HG03342 (cell line): ENCODE data around the gene OPRM1.
A peak's percentile ranks its signal among the peaks of the same experiment; 100 is the strongest.
"Not testable (repeated sequence)": the region's sequence is repeated elsewhere in the genome, so short reads cannot be mapped to it uniquely, and the experiment has no call there.

Source experiments
- ATAC-seq: cut with Tn5 transposase; IDR thresholded peaks from one replicate; pipeline ENCODE4 v1.9.1; 2021; ENCODE audit warnings: mild to moderate bottlenecking, moderate library complexity; ENCODE audit not compliant: unreplicated experiment

Gene OPRM1

DNA sequence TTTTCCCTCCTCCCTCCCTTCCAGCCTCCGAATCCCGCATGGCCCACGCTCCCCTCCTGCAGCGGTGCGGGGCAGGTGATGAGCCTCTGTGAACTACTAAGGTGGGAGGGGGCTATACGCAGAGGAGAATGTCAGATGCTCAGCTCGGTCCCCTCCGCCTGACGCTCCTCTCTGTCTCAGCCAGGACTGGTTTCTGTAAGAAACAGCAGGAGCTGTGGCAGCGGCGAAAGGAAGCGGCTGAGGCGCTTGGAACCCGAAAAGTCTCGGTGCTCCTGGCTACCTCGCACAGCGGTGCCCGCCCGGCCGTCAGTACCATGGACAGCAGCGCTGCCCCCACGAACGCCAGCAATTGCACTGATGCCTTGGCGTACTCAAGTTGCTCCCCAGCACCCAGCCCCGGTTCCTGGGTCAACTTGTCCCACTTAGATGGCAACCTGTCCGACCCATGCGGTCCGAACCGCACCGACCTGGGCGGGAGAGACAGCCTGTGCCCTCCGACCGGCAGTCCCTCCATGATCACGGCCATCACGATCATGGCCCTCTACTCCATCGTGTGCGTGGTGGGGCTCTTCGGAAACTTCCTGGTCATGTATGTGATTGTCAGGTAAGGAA lies at the start of gene OPRM1:
TSS of gene OPRM1 (plus strand) at position 10 of the 612 bp plus-strand sequence. CDS start at position 315, 305 bp downstream.
- ATAC-seq: peak; percentile 58

GRCh38 chr6:153989989-153990388 lies 49.1 kb upstream of the OPRM1 start:
- ATAC-seq: no peak

GRCh38 chr6:153994004-153994403 lies 45.0 kb upstream of the OPRM1 start:
- ATAC-seq: no peak

GRCh38 chr6:153994811-153995210 lies 44.2 kb upstream of the OPRM1 start:
- no peak for ATAC-seq

GRCh38 chr6:153997221-153997620 lies 41.8 kb upstream of the OPRM1 start:
- no peak for ATAC-seq

DNA sequence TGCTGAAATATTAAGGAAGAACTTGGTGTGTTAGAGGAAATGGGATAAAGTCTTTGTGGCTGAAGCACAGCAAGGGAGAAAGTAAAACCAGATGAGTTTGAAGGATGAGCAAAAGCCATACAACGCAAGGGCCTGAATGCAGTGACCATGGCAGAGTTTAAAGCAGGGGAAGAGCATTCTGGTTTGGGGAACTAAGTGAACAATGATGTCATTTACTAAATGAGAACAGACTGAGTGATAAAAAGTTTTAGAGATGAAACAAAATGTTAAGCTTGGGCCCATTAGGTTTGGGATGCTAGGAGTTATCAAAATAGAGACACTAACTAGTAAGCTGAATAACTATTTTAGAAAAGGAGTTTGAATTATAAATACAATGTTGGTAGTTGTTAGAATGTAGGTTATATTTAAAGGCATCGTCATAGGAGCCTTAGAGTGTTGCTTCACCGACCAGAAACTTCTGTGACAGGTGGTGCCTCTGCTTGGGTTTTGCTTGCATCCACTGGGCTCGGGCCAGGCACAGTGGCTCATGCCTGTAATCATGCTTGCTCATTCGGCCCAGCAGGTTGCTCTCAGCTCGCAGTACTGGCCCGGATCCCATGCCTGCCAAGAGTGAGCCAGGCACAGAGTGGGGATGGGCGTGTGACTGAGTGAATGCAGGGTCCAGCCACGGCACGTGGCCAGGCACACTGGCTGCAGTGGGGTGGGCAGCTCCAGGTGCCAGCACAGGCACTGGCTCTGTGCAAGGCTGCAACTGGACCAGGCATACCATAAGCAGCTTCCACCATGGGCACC lies 37.4 kb upstream of the OPRM1 start:
- no peak for ATAC-seq

DNA sequence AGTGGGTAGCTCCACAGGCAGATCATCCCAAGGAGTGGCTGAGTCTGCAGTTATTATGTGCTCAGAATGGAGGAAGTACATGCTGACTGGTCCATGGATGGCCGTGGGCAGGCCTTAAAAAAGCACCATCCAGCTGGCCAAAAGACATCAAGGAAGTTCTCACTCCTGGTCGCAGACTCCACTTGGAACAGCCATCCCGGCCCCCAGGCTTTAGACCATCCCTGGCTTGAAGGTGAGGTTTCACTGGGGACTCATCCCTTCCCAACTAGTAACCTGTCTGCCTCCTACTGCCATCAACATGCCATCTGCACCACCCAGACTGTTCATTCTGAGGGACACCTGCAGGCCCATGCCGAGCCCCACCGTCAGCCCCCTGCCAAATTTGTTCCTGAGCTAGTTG lies 36.1 kb upstream of the OPRM1 start:
- ATAC-seq: no peak

DNA sequence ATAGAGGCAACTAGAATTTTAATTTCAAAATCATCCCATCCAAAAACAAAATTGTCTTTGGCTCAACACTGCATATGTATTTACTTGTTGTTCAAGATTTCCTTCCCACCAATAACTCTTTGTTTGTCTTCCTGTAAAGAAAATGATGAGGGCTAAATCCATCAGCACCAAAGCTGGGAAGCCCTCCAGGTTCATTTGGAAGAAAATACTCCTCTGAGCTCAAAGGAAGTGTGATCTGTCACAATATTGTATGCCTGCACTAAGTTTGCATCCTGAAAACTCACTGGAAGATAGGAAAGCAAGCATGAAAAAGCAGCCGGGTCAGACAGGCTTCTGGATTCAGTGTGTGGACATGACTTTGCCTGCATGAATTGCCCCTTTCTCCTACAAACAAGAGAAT lies 28.7 kb upstream of the OPRM1 start:
- no peak for ATAC-seq

DNA sequence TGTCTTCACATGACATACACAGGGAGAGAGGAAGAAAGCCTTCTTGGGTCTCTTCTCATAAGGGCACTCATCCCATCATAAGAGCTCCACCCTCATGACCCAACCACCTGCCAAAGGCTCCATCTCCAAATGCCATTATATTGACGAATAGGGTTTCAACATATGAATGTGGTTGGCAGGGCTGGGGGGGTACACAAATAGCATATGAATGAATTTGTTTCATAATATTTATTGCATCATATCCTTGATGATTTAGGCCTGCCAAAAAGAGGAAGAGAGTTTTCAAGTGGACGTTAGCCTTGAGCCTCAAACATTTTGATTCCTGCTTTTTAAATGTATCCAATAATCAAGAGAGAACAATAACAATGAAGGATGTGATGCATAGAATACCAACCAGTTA lies 26.2 kb upstream of the OPRM1 start:
- ATAC-seq: no peak

DNA sequence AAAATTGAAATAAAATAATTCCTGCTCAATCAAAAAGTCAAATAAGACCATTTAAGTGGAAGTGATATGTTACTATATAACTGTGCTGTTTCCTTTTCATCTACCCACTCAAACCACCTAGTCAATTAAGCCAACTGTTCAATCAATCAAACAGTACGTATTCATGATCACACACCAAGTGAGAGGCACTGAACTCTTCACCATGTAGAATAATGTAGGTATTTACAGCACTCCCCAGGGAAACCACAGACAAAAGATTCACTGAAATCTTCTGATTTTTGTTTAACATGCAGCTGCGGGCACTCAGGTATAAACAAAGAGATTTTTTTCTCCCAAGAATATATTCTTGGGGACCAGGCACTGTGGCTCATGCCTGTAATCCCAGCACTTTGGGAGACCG lies 21.3 kb upstream of the OPRM1 start:
- no peak for ATAC-seq

DNA sequence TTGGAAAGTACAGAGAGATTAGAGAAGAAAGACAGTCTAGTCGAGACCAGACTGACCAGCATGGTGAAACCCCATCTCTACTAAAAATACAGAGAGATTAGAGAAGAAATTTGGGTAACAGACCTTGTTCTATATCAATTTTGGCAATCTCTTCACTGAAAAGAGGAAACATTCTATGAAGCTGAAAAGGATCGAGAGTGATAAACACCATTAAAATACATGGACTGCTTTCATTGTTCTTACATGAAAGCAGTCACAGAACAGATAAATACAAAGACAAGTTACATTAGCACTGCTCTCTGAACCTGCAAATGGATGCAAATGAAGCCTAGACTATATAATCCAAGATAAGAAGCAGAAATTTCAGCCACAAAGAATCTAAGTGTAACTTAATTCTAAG lies 8.4 kb upstream of the OPRM1 start:
- no peak for ATAC-seq

DNA sequence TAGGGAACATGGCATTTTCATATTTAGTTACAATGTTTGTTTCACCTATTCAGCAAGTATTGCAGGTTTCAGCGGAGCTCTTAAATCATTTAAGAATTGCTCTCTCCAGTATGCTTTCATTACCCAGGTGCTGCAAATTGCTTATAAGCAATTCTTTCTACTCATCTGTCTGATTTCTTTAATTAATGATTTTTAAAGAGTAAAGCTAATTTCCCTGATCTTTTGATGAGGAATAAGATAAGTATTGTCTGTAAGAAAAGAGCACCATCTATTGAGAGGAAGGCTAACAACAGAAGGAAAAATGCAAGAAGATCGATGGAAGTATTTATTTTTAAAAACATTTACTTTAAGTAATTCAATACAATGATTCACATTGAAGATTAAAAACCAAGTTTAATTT lies 2.0 kb downstream of the OPRM1 start:
- no peak for ATAC-seq

DNA sequence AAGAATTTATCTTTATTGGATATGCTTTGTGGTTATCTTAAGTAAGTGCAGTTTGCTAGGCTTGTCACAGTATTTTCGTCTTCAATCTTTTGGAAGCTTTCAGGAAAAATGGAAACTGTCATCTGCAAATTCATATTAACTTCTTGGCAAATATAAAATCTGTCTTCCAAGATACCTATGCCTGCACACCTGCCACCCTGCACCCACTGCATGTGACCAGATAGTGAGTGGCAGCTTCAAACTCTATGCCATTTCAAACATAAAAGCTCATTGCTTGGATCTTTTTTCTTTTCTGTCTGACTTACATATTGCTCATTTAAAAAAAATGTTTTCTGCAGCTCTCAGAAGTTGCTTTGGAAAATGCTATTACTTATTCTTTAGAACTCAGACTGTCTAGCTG lies 14.1 kb downstream of the OPRM1 start:
- ATAC-seq: no peak

DNA sequence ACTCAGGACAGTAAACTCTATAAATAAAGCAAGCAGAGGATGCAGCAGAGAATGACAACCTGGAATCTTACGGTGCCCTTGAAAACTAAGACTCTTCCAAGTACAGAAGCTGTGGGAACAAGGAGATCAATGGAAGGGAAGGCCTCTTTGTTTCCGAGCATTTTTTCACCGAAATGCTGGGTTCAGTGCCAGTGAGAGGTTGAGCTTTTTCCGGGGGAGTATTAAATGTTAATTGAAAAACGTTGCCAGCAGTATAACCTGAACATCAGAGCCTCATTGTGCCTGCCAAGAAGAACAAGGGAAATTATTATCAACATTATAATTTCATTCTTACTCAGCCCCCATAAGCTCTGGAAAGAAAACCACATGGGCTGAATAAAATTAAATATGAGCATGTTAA lies 17.5 kb downstream of the OPRM1 start:
- ATAC-seq: no peak

- no peak for ATAC-seq
Measured at GRCh38 chr6:154057098-154057497, 18.1 kb downstream of the OPRM1 start.

DNA sequence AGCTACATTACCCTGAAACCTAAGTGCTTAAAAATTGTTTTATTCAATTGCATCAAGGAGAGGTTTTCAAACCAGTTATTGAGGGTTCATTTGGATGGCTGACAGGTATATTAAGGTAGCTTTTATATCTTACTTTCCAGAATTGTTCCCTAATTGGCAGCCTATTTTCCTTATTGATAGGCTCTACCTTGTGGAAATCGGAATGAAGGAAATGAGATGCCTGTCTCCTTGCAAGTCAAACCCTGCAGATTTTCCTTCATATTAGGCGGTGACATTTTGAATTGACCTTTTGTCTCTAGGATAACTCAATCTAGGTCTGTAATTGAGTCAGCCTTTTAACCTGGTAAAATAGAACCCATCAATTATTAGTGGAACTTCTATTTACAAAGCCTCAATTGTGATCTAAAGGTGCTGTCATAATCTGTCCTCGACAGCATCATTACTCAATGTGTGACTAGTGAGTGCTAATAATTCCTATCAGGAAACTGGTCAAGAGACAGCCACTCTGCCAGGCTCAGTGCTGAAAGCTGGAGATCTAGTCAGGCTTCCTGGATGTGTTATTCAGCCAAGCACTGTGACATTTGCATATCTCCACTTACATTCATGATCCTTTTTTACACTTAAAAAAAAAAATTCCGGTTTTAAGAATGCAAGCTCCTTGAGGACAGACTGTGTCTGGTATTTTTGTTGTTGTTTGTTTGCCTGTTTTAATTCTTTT lies 20.1 kb downstream of the OPRM1 start:
- ATAC-seq: no peak

DNA sequence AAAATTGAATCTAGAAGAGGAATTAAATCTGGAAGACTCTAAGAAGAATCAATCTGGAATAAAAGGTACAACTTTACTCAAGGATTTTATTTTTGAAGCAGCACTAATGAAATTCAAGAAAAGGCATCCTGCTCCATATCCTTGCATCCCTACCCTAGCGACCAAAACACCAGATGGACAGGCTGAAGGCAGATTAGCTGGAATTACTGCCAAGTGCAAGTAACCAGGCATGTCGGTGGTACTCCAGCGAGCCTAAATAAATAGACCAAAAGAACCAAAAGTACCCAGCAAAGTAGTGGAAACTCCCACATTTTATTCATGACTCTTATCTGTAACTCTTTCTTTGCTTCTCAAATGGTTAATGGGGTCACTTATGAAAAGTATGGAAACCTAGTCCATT lies 21.0 kb downstream of the OPRM1 start:
- ATAC-seq: no peak

GRCh38 chr6:154070041-154070440 lies 31.0 kb downstream of the OPRM1 start:
- ATAC-seq: no peak

- no peak for ATAC-seq
Measured at GRCh38 chr6:154070657-154071056, 31.6 kb downstream of the OPRM1 start.

- ATAC-seq: no peak
Measured at GRCh38 chr6:154071236-154071635, 32.2 kb downstream of the OPRM1 start.

- ATAC-seq: no peak
Measured at GRCh38 chr6:154071711-154072110, 32.7 kb downstream of the OPRM1 start.

DNA sequence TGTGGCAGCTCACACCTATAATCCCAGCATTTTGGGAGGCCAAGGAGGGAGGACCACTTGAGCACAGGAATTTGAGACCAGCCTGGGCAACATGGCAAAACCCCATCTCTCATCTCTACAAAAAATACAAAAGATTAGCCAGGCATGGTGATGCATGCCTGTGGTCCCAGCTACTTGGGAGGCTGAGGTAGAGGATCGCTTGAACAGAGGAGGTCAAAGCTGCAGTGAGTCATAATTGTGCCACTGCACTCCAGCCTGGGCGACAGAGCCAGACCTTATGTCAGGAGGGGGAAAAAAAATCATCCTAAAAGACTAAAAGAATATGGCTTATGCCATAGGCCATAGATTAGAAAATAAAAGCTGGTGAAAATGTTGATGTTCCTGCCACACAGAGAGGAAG lies 39.6 kb downstream of the OPRM1 start:
- ATAC-seq: not testable (repeated sequence)
